Prostate gland (tissue), 2 donors: ENCODE data around the gene ZNF235.

ENCODE experiments used
- CTCF ChIP-seq, 4 experiments: fragments of 200-600 bp in 2 of 4; fragments of 450-650 bp in 2 of 4; sonication (generic) in 2 of 4; IDR thresholded peaks; 1 replicate in 3 of 4; 2 replicates in 1 of 4; pipeline ENCODE4 v1.5.1; 2016 to 2019; ENCODE audit warnings: antibody characterized with exemption in 4 of 4, mild to moderate bottlenecking in 2 of 4, moderate library complexity in 2 of 4
- POLR2A ChIP-seq: fragments of 450-650 bp; IDR thresholded peaks from one replicate; pipeline ENCODE4 v1.6.1; 2016; ENCODE audit warnings: antibody characterized with exemption, mild to moderate bottlenecking
- POLR2AphosphoS5 ChIP-seq: sonication (generic); formaldehyde crosslinking; IDR thresholded peaks from one replicate; pipeline ENCODE4 v1.6.1; 2017; ENCODE audit warnings: antibody characterized with exemption

DNA sequence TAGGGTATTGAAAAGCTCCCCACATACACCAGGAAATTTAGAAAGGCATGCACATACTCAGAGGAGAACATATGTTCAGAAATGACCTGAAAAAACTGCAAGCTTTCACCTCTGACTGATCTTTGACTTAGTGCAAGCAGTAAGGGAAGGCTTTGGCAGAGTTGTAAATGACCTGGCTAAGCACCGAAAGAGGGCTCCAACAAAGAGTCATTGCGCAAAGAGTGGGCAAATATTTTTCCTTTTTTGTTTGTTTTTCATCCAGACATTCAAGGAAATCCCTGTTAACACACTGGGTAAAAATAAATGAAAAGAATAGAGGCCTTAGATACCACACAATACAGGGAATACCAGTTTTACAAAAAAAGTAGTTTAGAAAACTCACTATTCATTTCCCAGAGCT is 50.3 kb downstream of the ZNF235 start:
- TF ChIP-seq CTCF (IDR thresholded peaks at IDR 0.05), result no peak
- no peak for TF ChIP-seq POLR2A
- no peak for TF ChIP-seq POLR2AphosphoS5
